Testis (tissue), 3 donors: ENCODE data around the gene VIM. TPM values are rescaled to one million over a fixed set of nuclear protein-coding genes. Genes with fewer than 3 reads are reported as not detected.

Experiments used
- DNase-seq: peaks from one replicate; pipeline ENCODE4 v3.0.0-alpha.2; 2019
- H3K27ac ChIP-seq, 2 donors: fragments of 200-600 bp; sonication (generic); one replicate each; pipeline ENCODE4 v1.5.1; 2019
- H3K27me3 ChIP-seq: fragments of 200-600 bp; sonication (generic); one replicate; pipeline ENCODE4 v1.5.1; 2019
- H3K36me3 ChIP-seq: fragments of 200-600 bp; sonication (generic); one replicate; pipeline ENCODE4 v1.5.1; 2017; ENCODE audit warnings: low read depth; ENCODE audit errors: missing control alignments
- H3K4me1 ChIP-seq: fragments of 200-600 bp; sonication (generic); one replicate; pipeline ENCODE4 v1.5.1; 2019
- H3K4me3 ChIP-seq, 2 donors: fragments of 200-600 bp; sonication (generic); one replicate each; pipeline ENCODE4 v1.5.1; 2017 to 2019
- H3K9me3 ChIP-seq: fragments of 200-600 bp; sonication (generic); one replicate; pipeline ENCODE4 v1.5.1; 2017
- POLR2A ChIP-seq: fragments of 450-650 bp; IDR thresholded peaks from one replicate; pipeline ENCODE4 v1.6.1; 2017; ENCODE audit warnings: antibody characterized with exemption, mild to moderate bottlenecking, moderate library complexity
- WGBS, 2 donors: methylation state at CpG; one replicate each; pipeline ENCODE4 v1.1.5; 2018; 5-methylcytosine and 5-hydroxymethylcytosine counted together
- intact Hi-C: fragments of 100-400 bp; cut with DNase I; formaldehyde crosslinking; loops from one replicate; pipeline ENCODE4 v1.15.1; 2023; ENCODE audit warnings: low total_unique reads
- polyA plus RNA-seq: library from polyadenylated mRNA; stranded (reverse); fragments of 350-450 nt; fragmentation: Illumina TruSeq; extraction: RNeasy Lipid Tissue Mini Kit (QIAGEN cat#74804); gene quantifications from one replicate; pipeline ENCODE4 v1.2.3, GENCODE V29; 2014; ENCODE audit warnings: low read depth, low replicate concordance; ENCODE audit not compliant: insufficient read depth
- total RNA-seq, 2 donors: library from RNA; depleted of rRNA; stranded (reverse); fragments of >200 nt; gene quantifications; one replicate each; pipeline ENCODE4 v1.2.3, GENCODE V29; 2016
- TF ChIP-seq, protein P1 (sequence below), 3 experiments: fragments of 450-650 bp in 2 of 3; fragments of 200-600 bp in 1 of 3; sonication (generic) in 1 of 3; IDR thresholded peaks; one replicate each; pipeline ENCODE4 v1.5.1; 2016 to 2019; ENCODE audit warnings: antibody characterized with exemption in 3 of 3, mild to moderate bottlenecking in 2 of 3, moderate library complexity in 1 of 3

VIM gene
- total and polyA plus RNA-seq, 3 donors from 2014 or later: 758 to 1,483 (median 938) TPM

DNA sequence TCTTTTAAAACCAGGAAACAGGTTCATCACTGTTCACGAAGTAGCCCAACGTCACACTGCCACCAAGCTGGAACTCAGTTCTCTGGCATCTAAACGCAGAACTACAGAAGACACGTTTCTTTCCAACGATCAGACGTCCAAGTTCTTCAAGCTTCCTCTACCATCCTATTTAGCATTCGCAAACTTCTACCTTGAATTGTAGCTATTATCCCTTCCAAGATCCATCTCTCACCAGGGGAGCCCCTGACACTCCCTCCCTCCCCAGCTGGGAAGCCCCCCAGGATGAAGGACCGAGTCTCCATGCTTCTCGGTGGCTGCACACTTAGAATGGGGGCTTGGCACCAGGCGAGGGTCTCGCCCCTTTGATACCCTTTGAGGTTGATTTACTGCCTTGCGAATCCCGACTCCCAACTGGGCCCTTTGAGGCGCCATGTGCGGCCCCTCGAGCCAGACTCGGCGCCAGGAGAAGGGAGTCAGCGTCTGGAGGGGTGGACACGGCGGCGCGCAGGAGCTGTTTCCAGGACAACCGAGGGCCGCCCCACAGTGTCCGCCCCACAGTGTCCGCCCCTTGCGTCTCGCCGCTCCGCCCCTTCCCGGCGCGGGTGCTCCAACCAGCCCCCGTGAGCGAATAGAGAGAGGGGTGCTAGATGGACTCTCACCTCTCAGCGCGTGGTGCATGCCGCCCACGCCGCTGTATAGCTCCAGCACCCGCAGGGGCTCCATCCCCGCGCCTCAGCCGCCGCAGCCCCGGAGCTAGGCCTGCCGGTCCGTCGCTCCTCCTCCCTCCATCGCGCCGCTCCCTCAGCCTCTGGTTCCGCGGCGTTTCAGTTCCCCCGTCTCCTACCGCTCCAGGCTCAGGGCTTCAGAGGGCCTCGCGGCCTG lies 26.9 kb upstream of the VIM start, which contains the start of gene TRDMT1:
Gene TRDMT1 (minus strand): TSS at position 761 of the 882 bp plus-strand sequence. CDS start 38 bp downstream, at position 723.
- H3K27me3 ChIP-seq: no peaks in the 10 kb centered on the region
- peaks cover 21% of the 10 kb centered on the region for H3K4me1 ChIP-seq
- H3K9me3 ChIP-seq: no peaks in the 10 kb centered on the region
- TF ChIP-seq POLR2A: no peak
- TF ChIP-seq, protein P1, sequence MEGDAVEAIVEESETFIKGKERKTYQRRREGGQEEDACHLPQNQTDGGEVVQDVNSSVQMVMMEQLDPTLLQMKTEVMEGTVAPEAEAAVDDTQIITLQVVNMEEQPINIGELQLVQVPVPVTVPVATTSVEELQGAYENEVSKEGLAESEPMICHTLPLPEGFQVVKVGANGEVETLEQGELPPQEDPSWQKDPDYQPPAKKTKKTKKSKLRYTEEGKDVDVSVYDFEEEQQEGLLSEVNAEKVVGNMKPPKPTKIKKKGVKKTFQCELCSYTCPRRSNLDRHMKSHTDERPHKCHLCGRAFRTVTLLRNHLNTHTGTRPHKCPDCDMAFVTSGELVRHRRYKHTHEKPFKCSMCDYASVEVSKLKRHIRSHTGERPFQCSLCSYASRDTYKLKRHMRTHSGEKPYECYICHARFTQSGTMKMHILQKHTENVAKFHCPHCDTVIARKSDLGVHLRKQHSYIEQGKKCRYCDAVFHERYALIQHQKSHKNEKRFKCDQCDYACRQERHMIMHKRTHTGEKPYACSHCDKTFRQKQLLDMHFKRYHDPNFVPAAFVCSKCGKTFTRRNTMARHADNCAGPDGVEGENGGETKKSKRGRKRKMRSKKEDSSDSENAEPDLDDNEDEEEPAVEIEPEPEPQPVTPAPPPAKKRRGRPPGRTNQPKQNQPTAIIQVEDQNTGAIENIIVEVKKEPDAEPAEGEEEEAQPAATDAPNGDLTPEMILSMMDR (IDR thresholded peaks at IDR 0.05): peak in 1 of 3 experiments; percentile 2
- peak within 1 kb of the TSS; percentile 71 to 84 for H3K4me3 ChIP-seq
- no peaks in the 10 kb centered on the region for H3K36me3 ChIP-seq
- WGBS, 2 donors: 0 to 1% methylated on average over 20 to 60 of the region's 60 CpGs
- peak within 1 kb of the TSS; percentile 95 to 96 for H3K27ac ChIP-seq
- DNase-seq: peak; percentile 91
- intact Hi-C loops: no loop called here

DNA sequence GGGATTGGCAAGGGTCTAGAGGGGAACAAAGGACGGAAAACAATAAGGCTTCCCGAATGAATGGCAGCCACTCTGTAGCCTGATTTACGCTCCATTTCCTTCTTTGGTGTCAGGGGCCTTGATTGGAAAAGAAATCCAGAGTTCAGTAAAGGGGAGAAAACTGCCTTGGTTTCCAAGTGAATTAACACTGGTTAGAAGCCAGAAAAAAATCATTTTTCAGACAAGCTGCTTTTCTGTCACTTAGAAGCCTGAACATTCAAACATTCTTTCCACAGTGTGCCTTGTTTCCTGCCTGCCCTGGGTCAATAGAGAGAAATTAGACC lies 26.3 kb upstream of the VIM start:
- Histone ChIP-seq H3K4me1 (peaks cover 21% of the 10 kb centered on the region), H3K27me3 (no peaks in the 10 kb centered on the region), H3K4me3 (peak overlapping the region; percentile 71 to 84), H3K36me3 (no peaks in the 10 kb centered on the region), H3K9me3 (no peaks in the 10 kb centered on the region), H3K27ac (peak overlapping the region; percentile 95 to 96)
- no peak for DNase-seq
- WGBS, 2 donors: 16 to 19% methylated on average over 3 of the region's 3 CpGs
- intact Hi-C loops: no loop called here
- TF ChIP-seq POLR2A: no peak
- TF ChIP-seq, protein P1 (IDR thresholded peaks at IDR 0.05): no peak

DNA sequence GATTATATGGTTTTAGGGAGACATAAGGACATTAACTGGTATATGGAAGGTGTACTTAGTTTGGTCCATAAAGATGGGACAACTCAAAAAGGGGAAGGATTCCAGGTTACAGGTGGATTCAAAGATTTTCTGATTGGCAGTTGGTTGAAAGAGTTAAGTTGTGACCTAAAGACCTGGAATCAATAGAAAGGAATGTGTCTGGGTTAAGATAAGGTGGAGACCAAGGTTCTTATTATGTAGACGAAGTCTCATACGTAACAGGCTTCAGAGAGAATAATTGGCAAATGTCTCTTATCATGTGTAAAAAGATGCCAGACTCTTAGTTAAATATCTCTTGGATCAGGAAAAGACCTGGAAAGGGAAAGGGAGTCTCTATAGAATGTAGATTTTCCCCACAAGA lies 25.5 kb upstream of the VIM start:
- 44 to 58% methylated on average over 2 of the region's 2 CpGs for WGBS, 2 donors

DNA sequence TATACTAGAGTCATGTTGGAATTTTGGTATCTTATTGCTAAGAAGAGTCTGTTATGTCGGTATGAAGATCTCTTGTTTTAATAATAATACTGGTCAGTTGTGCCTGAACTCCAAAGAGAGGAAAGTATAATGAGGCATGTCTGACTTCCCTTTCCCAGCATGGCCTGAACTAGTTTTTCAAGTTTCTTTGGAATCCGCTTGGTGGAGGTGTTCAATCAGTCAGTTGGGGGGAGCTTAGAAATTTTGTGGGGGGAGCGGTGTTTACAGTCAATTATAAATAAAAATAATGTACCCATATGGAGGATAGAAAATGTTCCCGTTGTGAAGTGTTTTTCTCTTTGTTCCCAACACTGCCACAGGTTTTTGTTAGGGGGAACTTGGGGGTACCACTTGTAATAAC lies 25.0 kb upstream of the VIM start:
- TF ChIP-seq, protein P1 (IDR thresholded peaks at IDR 0.05): no peak
- TF ChIP-seq POLR2A: no peak
- Histone ChIP-seq H3K27me3 (no peaks in the 10 kb centered on the region), H3K27ac (no peak overlapping the region), H3K9me3 (no peaks in the 10 kb centered on the region), H3K4me3 (no peak overlapping the region), H3K36me3 (no peaks in the 10 kb centered on the region), H3K4me1 (peaks cover 21% of the 10 kb centered on the region)
- 76 to 83% methylated on average over 4 of the region's 4 CpGs for WGBS, 2 donors
- DNase-seq: no peak
- intact Hi-C loops: no loop called here

More for the DNA sequence above, 25.5 kb upstream of the VIM start:
- DNase-seq: no peak
- peak overlapping the region; percentile 95 to 96 for H3K27ac ChIP-seq
- no peaks in the 10 kb centered on the region for H3K9me3 ChIP-seq
- no peak overlapping the region for H3K4me3 ChIP-seq
- peaks cover 21% of the 10 kb centered on the region for H3K4me1 ChIP-seq
- no peaks in the 10 kb centered on the region for H3K27me3 ChIP-seq
- no peaks in the 10 kb centered on the region for H3K36me3 ChIP-seq
- intact Hi-C loops: no loop called here
- TF ChIP-seq POLR2A: no peak
- TF ChIP-seq, protein P1 (IDR thresholded peaks at IDR 0.05): no peak
